GM18526 (cell line): ENCODE results near the gene GALC.

Experiments
- POLR2A ChIP-seq: IDR thresholded peaks from 3 replicates; pipeline ENCODE4 v1.6.1; 2011; ENCODE audit not compliant: insufficient read length; ENCODE audit errors: extremely low read depth

The GALC gene

GRCh38 chr14:87940382-87940781 is 52.6 kb downstream of the GALC start:
- no peak for TF ChIP-seq POLR2A

GRCh38 chr14:87935886-87936285 is 57.1 kb downstream of the GALC start:
- no peak for TF ChIP-seq POLR2A

- TF ChIP-seq POLR2A = no peak
Measured at GRCh38 chr14:87935081-87935828, 57.7 kb downstream of the GALC start.

GRCh38 chr14:87934185-87934584 is 58.8 kb downstream of the GALC start:
- no peak for TF ChIP-seq POLR2A

GRCh38 chr14:87916886-87917275 is 76.1 kb downstream of the GALC start:
- TF ChIP-seq POLR2A = no peak

GRCh38 chr14:87916103-87916885 is 76.7 kb downstream of the GALC start:
- TF ChIP-seq POLR2A = no peak

GRCh38 chr14:87908550-87908949 is 84.4 kb downstream of the GALC start:
- no peak for TF ChIP-seq POLR2A

GRCh38 chr14:87901652-87902051 is 91.3 kb downstream of the GALC start:
- no peak for TF ChIP-seq POLR2A

GRCh38 chr14:87901236-87901635 is 91.7 kb downstream of the GALC start:
- TF ChIP-seq POLR2A = no peak

- TF ChIP-seq POLR2A = no peak
Measured at GRCh38 chr14:87899228-87899627, 93.8 kb downstream of the GALC start.

GRCh38 chr14:87898301-87898700 is 94.7 kb downstream of the GALC start:
- TF ChIP-seq POLR2A = no peak

- TF ChIP-seq POLR2A = no peak
Measured at GRCh38 chr14:87896393-87897380, 96.3 kb downstream of the GALC start.

GRCh38 chr14:87894920-87895319 is 98.1 kb downstream of the GALC start:
- TF ChIP-seq POLR2A = no peak

- no peak for TF ChIP-seq POLR2A
Measured at GRCh38 chr14:87892763-87893162, 100.2 kb downstream of the GALC start.
